Measurements from ENCODE around the gene CACNB1.

DNA sequence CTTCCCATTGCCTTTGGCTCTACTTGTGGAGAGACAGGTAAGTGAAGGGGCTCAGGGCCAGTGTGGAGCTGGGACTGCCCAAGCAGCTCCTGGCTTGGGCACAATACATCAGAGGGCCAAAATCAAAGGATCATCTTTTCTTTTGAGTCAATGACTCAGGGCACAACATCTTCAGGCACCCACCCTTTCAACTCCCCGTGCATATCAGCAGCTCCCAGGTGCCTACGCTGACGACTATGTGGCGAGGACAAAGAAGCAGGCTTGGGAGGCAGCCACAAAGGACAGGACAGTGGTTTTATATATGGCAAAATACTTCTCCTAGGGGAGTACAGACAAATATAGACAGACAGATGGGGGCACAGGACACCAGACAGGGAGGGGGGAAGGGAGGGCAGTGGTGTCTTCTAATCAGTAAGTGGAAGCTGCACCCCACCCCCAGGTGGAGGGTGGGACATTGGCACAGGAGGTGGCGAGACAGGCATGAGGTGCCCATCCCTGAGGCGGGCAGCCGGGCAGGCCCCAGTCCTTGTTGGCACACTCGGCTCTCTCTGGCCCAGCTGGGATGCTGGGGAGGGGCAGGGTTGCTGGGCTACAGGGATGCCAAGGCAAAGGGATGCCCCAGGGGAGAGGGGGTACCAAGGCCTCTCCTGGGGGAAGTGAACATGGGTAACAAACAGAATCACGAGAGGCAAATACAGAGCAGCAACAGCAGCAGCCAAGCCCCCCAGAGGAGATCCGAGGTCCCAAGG is 23.8 kb downstream of the CACNB1 start:
- no peak for TF ChIP-seq ZNF623 (tag by site-specific recombination; IDR thresholded peaks at IDR 0.05)
- TF ChIP-seq, protein P1, sequence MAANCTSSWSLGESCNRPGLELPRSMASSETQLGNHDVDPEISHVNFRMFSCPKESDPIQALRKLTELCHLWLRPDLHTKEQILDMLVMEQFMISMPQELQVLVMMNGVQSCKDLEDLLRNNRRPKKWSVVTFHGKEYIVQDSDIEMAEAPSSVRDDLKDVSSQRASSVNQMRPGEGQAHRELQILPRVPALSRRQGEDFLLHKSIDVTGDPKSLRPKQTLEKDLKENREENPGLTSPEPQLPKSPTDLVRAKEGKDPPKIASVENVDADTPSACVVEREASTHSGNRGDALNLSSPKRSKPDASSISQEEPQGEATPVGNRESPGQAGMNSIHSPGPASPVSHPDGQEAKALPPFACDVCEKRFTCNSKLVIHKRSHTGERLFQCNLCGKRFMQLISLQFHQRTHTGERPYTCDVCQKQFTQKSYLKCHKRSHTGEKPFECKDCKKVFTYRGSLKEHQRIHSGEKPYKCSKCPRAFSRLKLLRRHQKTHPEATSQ (tag by site-specific recombination; IDR thresholded peaks at IDR 0.05), result no peak

All from HEK293 (cell line).